Measurements from ENCODE around the gene NPIPA1.
"Not testable (repeated sequence)": the region's sequence is repeated elsewhere in the genome, so short reads cannot be mapped to it uniquely, and the experiment has no call there.

- not testable (repeated sequence) for TF ChIP-seq CTCF, POLR2A (IDR thresholded peaks at IDR 0.05)
Measured at GRCh38 chr16:14928064-14928714, 9.1 kb upstream of the NPIPA1 start.

All from right lobe of liver (tissue), 4 donors.